Caki2 (cell line): Measurements from ENCODE around the gene TMEM132D. TPM values are rescaled to one million over a fixed set of nuclear protein-coding genes. Genes with fewer than 3 reads are reported as not detected.

ENCODE experiments used
- DNase-seq: peaks from one replicate; pipeline ENCODE4 v3.0.0-alpha.2; 2015; ENCODE audit warnings: low read depth
- in situ Hi-C: cut with HindIII; loops from 2 replicates; pipeline ENCODE4 v1.10.0; 2016; ENCODE audit warnings: low sequenced_read_pairs, low pct_unique_long_range_greater_than_20kb, mixed read lengths
- total RNA-seq: library from RNA; depleted of rRNA; stranded (reverse); fragments of >200 nt; shearing (Covaris generic); gene quantifications from 2 replicates; pipeline ENCODE4 v1.2.3, GENCODE V29; 2014; ENCODE audit warnings: low replicate concordance

TMEM132D gene
- total RNA-seq, 1 experiment from 2014 or later: not detected

DNA sequence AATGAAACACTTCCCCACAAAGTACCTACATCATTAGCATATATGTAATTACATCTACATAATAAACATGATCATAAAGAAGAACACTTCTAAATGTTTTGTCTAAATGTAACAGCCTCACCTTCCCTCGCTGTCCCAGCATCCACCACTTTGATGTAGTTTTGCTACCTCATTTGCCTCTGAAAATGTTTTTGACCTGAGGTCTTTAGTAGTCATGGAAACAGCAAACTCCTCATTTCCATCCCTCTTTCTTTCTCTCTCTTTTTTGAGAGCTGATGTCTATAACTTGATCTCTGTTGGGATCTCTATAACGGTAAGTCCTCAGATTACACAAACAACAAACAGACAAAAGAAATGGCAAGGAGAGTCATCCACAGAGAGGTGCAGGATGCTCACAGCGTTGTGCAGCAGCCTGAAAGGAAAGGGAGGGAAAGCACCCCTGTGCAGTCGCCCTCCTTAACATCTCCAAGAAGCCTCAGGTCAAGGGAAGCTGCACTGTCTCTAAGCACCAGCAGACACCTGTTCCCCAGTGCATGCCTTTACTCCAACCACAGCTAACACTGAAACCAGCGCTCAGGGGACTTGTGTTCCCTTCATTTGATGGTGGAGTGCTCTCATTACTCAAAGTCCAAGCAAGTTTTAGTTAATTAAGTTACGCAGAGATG, 268.7 kb downstream of the TMEM132D start:
- no peak for DNase-seq
- in situ Hi-C loops: no loop called here

- in situ Hi-C loops: no loop called here
- no peak for DNase-seq
Measured at GRCh38 chr12:129631316-129631715, 272.5 kb downstream of the TMEM132D start.

DNA sequence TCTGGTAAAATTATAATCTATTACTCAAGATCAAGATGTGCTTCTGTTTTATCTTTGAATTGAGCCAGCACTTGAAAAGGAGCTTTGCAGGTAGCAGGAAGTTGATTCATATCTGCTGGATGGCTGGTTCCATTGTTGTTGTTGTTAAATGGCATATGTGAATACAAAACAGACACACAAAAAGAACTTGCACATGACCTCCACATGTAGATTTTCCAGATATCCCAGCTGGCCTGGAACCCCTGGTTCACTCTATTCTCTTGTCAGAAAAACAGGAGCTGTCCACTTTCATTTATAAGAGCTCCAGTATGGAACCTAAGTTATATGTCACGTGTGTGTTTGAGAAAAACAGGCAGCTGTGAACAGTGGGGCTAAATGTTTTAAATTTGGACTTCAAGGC, 273.9 kb downstream of the TMEM132D start:
- in situ Hi-C loops: no loop called here
- DNase-seq: no peak

DNA sequence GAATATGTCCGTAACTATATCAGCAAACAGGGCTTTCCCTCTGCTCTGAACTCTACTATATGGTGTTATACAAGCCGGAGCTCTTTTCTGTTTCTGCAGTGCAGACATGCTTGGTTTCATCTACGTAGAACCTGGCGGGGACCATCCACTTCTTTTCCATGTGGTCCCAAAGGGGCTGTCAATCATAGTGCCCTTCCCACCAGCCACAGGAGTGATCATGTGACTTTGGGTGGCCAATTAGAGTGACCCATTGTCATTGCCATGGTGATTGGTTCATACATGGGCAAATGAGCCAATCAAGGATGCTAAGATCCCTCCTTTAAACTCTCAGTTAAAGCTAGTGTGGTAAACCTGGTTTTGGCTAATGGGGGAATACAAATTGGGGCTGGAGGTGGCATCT, 281.3 kb downstream of the TMEM132D start:
- DNase-seq: no peak
- in situ Hi-C loops: no loop called here

- in situ Hi-C loops: no loop called here
- DNase-seq: no peak
Measured at GRCh38 chr12:129619271-129619670, 284.6 kb downstream of the TMEM132D start.

DNA sequence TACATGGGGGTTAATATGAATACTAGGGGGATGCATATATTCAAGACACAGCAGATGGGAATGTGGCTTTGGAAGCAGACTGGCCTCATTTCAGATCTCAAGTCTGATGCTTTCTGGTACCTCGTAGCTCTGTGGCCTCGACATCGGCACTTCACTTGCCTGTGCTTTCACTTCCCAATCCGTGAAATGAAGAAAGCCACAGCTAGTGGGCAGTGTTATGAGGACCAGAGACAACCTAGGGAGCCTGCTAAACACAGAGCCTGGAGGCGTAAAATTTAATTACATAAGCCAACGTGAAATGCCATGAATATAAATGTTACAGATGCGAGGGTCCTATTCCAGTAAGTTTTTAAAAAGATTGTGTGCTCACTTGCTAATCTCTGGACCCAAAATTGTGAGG, 286.0 kb downstream of the TMEM132D start:
- in situ Hi-C loops: no loop called here
- no peak for DNase-seq

GRCh38 chr12:129615001-129615400, 288.8 kb downstream of the TMEM132D start:
- in situ Hi-C loops: no loop called here
- DNase-seq: peak; percentile 59

DNA sequence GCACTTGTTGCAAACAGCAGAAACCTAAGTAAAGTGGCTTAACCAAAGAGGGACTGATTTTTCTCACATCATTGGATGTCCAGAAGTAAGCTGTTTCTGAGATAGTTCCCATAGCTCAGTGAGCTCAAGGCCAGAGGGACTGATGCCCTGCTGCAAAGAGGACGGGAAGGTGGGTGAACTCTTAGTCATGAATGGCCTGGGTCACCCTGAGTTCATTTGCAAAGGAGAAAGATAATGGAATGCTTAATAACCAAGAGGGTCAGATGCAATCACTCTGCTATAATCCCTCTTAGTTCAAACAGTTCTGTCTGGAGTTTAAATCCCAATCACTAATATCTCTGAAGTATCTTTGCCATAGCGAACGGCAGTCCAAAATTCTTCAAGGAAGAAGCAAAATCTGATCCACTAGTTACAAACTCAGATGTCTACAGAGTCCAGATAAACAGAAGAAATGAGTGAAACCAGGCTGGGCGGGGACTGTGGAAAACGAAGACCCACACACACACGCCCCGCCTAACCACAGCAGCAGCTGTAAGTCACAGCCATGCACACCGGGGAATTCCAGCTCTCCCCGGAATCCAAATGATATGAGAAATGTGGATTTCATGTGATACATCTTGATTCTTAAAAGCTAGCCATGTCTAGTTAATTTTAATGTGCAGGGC, 289.5 kb downstream of the TMEM132D start:
- in situ Hi-C loops: no loop called here
- peak; percentile 67 for DNase-seq

DNA sequence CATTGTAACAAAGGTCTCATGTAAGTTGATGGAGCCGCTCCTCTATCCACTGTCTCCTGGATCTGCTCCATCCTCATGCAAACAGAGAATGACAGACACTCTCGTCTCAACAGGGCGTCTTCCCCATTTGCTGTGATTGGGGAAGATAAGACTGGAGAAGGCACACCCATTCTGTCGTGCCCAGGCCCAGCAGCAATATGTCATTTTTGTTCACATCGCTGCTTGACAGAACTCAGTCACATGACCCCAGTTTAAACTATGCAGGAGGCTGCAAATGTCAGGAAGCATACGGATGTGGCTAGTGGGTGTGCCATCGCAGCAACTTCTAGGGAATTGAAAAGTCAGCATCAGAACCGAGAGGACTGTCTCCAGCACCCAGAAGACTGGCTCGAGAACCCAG, 290.5 kb downstream of the TMEM132D start:
- in situ Hi-C loops: no loop called here
- peak; percentile 40 for DNase-seq

DNA sequence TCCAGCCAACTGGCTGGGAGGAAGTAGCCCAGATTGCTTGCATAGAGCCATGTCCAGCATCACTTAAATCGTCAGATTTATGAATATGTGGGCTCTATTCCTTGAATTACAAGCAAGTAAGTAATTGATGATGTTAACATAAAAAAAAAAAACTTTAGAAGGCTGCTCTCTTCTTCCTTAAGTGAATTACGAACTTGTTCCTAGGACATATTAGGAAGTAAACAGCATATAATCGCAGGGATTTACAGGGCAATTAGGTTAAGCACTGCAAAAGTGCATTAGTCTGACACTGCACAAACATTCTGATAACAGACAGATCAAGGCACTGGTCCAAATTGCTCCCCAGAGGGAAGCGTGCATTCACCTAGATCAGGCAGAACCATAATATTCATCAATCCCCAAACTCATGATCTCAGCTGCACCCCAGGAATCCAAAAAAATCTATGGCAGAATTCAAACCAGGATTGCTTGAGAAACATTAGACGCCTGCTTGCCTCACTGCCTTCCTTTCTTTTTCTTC, 293.2 kb downstream of the TMEM132D start:
- DNase-seq: no peak
- in situ Hi-C loops: no loop called here

DNA sequence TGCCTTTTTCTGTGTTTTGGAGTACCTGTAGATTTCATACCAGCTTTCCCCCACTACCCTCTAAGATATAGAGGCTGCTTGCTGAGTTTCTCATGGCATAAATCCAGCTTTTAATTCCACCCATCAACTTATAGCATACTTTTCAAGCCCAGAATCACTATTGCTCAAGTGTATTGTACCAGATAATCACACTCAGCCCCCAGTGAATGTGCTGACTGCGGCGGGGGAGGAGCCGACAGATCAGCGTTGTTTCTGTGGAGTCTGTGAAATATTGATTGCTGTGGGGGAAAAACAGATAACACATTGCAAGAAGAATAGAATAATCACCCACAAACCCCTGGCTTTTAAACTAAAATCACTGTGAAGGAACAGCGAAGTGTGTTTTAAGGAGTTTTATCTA, 296.1 kb downstream of the TMEM132D start:
- DNase-seq: no peak
- in situ Hi-C loops: no loop called here

- peak; percentile 91 for DNase-seq
- in situ Hi-C loops: no loop called here
Measured at GRCh38 chr12:129607301-129607700, 296.5 kb downstream of the TMEM132D start.

DNA sequence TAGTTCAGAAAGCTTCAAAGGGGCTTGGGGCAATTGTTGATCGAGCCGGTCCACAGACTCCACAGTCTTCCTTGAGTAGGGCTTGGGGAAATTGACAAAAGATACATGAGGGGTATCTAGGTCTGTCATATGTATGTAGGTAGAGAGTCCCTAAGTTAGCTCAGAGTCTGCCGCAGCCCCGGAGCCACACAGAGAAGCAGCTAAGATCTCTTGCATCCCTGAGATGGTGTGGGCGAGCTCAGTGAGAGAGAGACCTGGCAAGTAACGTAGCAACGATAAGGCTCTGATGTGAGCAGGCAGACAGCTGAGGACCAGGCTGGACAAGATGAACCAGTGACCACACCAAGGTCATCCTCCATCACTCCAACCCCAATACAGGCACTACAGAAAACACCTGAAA, 297.6 kb downstream of the TMEM132D start:
- in situ Hi-C loops: no loop called here
- no peak for DNase-seq

- no peak for DNase-seq
- in situ Hi-C loops: no loop called here
Measured at GRCh38 chr12:129605666-129606065, 298.2 kb downstream of the TMEM132D start.

DNA sequence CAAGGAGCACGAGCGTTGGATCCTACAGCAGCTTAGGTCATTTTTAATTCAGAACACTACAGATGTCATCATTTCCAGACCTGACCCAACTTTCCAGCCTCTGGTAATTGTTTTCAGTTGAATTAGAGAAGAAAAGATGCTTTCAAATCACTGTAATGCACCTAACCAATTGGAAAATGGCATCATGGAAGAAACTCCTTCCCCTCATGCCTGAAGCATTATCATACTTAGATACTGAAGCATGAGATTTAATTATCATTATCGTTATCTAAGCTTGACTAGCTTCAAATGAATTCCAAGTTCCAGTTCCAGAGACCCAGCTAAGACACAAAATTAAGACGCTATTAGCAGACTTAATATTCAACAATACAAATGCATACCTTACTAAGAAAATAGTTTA, 299.3 kb downstream of the TMEM132D start:
- in situ Hi-C loops: no loop called here
- no peak for DNase-seq

GRCh38 chr12:129599406-129599805, 304.4 kb downstream of the TMEM132D start:
- peak; percentile 42 for DNase-seq
- in situ Hi-C loops: no loop called here

DNA sequence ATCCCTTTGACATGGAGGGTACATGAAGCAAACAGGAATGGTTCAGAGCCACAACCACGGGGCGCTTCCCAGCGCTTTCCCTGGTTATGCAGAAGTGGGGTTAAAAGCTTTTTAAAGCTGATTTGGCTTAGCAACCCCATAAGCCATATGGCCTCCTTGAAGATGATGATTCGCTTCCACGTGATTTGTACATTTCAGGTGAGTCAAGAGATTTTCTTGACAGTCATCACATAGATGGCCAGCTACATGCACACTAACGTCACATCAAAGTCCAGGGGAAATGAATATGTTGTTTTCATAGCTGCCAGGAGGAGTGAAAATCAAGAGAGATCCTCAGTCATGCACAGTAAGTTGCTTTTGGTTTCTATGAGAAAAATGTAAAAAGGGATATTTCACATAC, 309.7 kb downstream of the TMEM132D start:
- in situ Hi-C loops: no loop called here
- DNase-seq: no peak

DNA sequence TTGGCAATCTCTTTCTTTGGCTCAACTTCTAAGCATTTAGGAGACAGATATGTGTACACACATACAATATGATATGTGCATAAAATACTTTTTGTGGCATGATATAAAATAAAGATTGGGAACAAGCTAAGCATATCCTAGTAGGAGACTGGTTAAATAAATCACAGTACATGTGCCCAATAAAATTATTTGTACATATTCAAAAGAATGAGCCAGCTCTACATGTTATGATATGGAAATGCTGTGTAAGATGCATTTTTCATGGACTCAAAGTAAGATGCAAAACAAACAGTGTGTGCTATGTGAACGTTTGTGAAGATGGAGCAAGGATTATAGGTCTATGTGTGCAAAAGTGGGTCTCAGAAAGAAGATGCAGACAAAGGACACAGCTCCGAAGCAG, 311.4 kb downstream of the TMEM132D start:
- in situ Hi-C loops: no loop called here
- DNase-seq: no peak

- in situ Hi-C loops: no loop called here
- DNase-seq: no peak
Measured at GRCh38 chr12:129589503-129589902, 314.3 kb downstream of the TMEM132D start.

DNA sequence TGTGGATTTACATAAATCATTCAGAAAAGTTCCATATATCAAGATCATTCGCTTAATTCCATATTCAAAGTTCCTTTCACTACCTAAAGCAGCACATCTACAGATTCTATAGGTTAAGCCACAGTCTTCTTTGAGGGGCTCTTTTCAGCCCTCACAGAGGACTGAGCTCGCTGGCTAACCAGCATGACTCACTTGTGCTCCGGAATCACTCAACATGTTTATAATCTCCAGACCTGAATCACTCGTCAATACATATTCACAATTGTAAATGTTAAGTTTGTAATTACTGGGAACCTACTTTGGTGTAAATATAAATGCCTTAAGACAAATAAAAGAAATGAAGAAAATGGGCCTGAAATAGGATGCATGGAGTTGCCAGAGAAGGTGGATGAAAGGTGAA, 315.7 kb downstream of the TMEM132D start:
- DNase-seq: no peak
- in situ Hi-C loops: no loop called here
